Fibroblast of skin of right quadriceps (primary cell): ENCODE measurements around the gene NIT1.

ENCODE experiments used
- DNase-seq: peaks from one replicate; pipeline ENCODE4 v3.0.0-alpha.2; 2013

Gene NIT1

GRCh38 chr1:161158316-161159010 is 40.6 kb downstream of the NIT1 start:
- DNase-seq = no peak

GRCh38 chr1:161159087-161159912 is 41.4 kb downstream of the NIT1 start, which contains the start of gene USP21:
Gene USP21, plus strand, starts transcription at chr1:161159500. Its CDS starts 1,141 bp downstream, at chr1:161160641.
- peak; percentile 86 for DNase-seq

DNA sequence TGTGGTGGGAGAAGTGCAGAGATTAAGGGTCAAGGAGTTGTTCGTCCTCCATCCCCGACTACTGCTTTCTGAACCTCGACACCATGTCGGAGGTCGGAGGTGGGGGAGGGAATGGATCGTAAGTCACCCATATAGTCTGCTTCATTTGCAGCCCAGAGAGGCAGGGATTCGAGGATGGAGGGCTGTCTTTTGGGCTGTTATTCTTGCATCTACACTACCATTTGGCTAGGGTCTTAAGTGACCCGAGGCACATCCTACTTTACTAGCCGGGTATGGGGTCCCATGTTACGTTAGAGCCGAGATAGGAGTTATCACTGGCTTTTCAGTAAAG is 42.0 kb downstream of the NIT1 start:
- DNase-seq = no peak

GRCh38 chr1:161160671-161161145 is 42.8 kb downstream of the NIT1 start:
- DNase-seq = no peak

- no peak for DNase-seq
Observed at GRCh38 chr1:161161652-161162051, 43.7 kb downstream of the NIT1 start.

- no peak for DNase-seq
Observed at GRCh38 chr1:161162052-161162451, 44.1 kb downstream of the NIT1 start.

GRCh38 chr1:161162806-161163205 is 44.9 kb downstream of the NIT1 start:
- DNase-seq = no peak

GRCh38 chr1:161163793-161164192 is 45.9 kb downstream of the NIT1 start:
- DNase-seq = no peak

DNA sequence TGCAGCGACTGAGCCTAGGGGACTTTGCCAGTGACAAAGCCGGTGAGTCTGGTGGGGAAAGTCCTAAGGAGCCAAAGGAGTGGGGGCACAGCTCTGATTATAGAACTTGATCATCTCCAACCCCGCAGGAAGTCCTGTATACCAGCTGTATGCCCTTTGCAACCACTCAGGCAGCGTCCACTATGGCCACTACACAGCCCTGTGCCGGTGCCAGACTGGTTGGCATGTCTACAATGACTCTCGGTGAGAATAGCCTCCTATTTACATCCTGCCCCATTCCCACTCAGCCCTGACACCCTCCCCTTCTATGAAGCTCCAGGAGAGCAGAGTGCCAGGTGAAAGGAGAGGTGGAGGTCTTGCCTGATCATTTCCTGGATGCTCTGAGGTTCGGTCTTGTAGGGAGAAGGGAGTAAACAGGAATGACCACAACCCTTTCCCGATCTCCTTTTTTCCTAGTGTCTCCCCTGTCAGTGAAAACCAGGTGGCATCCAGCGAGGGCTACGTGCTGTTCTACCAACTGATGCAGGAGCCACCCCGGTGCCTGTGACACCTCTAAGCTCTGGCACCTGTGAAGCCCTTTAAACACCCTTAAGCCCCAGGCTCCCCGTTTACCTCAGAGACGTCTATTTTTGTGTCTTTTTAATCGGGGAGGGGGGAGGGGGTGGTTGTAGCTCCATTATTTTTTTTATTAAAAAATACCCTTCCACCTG is 47.2 kb downstream of the NIT1 start:
- DNase-seq = no peak

- peak; percentile 96 for DNase-seq
Observed at GRCh38 chr1:161165742-161166668, 48.1 kb downstream of the NIT1 start, which contains the start of gene PPOX. Gene PPOX, plus strand, starts transcription at chr1:161166426. Its CDS starts 422 bp downstream, at chr1:161166848.

DNA sequence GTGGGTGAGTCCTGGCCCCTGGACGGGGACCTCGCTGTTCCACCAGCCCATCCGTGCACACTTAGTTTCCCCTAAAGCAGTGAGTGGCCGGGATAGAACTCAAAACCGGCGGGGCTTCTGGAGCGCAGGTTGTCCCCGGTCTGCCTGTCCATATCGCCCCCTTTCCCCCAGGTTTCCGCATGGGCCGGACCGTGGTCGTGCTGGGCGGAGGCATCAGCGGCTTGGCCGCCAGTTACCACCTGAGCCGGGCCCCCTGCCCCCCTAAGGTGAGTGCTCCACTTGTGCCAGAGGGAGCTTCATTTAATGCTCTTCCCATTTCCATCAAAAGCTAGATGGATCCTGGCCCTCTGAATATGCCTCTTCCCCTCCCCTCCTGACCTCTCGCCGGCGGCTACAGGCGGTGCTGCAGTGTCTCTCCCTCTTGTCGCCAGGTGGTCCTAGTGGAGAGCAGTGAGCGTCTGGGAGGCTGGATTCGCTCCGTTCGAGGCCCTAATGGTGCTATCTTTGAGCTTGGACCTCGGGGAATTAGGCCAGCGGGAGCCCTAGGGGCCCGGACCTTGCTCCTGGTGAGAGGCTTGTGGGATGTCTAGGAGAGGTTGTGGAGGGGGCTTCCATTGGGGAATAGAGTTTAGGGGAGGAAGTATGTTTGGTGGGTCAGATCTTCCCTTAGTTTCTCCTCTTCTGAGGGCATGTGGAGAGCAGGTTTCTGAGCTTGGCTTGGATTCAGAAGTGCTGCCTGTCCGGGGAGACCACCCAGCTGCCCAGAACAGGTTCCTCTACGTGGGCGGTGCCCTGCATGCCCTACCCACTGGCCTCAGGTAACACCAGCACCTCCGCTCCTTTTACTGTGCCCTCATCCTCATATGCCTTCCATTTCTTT is 49.0 kb downstream of the NIT1 start:
- no peak for DNase-seq

GRCh38 chr1:161168906-161169305 is 51.0 kb downstream of the NIT1 start:
- DNase-seq = no peak
